HFFc6 (cell line): Measurements from ENCODE around the gene SIRPA. TPM values are rescaled to one million over a fixed set of nuclear protein-coding genes. Genes with fewer than 3 reads are reported as not detected.

Experiments
- DNase-seq: peaks from one replicate; pipeline ENCODE4 v3.0.0-alpha.2; 2018
- H3K27ac Mint-ChIP-seq: 2 replicates; pipeline ENCODE4 v1.8.0; 2020; ENCODE audit warnings: mild to moderate bottlenecking, mixed read lengths
- H3K27me3 Mint-ChIP-seq: 2 replicates; pipeline ENCODE4 v1.8.0; 2021; ENCODE audit warnings: mild to moderate bottlenecking, moderate library complexity, mixed read lengths; ENCODE audit not compliant: insufficient read depth
- H3K36me3 Mint-ChIP-seq: 2 replicates; pipeline ENCODE4 v1.8.0; 2021; ENCODE audit warnings: low read depth, mixed read lengths
- H3K4me1 Mint-ChIP-seq: 2 replicates; pipeline ENCODE4 v1.8.0; 2020; ENCODE audit warnings: low read depth, mixed read lengths
- H3K4me3 Mint-ChIP-seq: 2 replicates; pipeline ENCODE4 v1.8.0; 2020; ENCODE audit warnings: mild to moderate bottlenecking, moderate library complexity, mixed read lengths
- H3K9me3 Mint-ChIP-seq: 2 replicates; pipeline ENCODE4 v1.8.0; 2020; ENCODE audit warnings: mild to moderate bottlenecking, mixed read lengths
- CTCF ChIP-seq: fragments of 200-600 bp; sonication (generic); IDR thresholded peaks from 2 replicates; pipeline ENCODE4 v1.5.0; 2021; ENCODE audit warnings: antibody characterized with exemption, mild to moderate bottlenecking
- total RNA-seq, 6 experiments: library from RNA; stranded (reverse); fragmentation: NEBNext Ultra II Directional; extraction: Animal tissue kit (Norgen Biotek cat#: 25700); gene quantifications; 2 replicates in 1 of 6; 3 replicates in 5 of 6; pipeline ENCODE4 v1.2.3, GENCODE V29; 2021

SIRPA gene
- total RNA-seq, 6 experiments from 2014 or later, result 44.0 to 66.2 (median 47.5) TPM

GRCh38 chr20:1934156-1934555 is 38.9 kb downstream of the SIRPA start:
- H3K36me3 Mint-ChIP-seq, result peaks cover 24% of the 10 kb centered on the region

GRCh38 chr20:1934721-1935573 is 39.7 kb downstream of the SIRPA start:
- Mint-ChIP-seq H3K27me3 (peaks cover 1% of the 10 kb centered on the region; the same call in 1 of the 2 replicates), H3K36me3 (peaks cover 24% of the 10 kb centered on the region), H3K27ac (peak overlapping the region; percentile 53), H3K4me1 (peaks cover 34% of the 10 kb centered on the region), H3K4me3 (0 out of 2 replicates have a peak overlapping the region, but pooled peaks have one; percentile 32), H3K9me3 (no peaks in the 10 kb centered on the region)
- peak; percentile 57 for DNase-seq
- TF ChIP-seq CTCF, result no peak

More at GRCh38 chr20:1934156-1934555, 38.9 kb downstream of the SIRPA start:
- peaks cover 34% of the 10 kb centered on the region for H3K4me1 Mint-ChIP-seq
- H3K27ac Mint-ChIP-seq, result peak overlapping the region; percentile 53
- peak overlapping the region; percentile 32; the same call in 1 of the 2 replicates for H3K4me3 Mint-ChIP-seq
- no peaks in the 10 kb centered on the region for H3K27me3 Mint-ChIP-seq
- H3K9me3 Mint-ChIP-seq, result no peaks in the 10 kb centered on the region
- DNase-seq, result peak; percentile 46
- TF ChIP-seq CTCF, result no peak

DNA sequence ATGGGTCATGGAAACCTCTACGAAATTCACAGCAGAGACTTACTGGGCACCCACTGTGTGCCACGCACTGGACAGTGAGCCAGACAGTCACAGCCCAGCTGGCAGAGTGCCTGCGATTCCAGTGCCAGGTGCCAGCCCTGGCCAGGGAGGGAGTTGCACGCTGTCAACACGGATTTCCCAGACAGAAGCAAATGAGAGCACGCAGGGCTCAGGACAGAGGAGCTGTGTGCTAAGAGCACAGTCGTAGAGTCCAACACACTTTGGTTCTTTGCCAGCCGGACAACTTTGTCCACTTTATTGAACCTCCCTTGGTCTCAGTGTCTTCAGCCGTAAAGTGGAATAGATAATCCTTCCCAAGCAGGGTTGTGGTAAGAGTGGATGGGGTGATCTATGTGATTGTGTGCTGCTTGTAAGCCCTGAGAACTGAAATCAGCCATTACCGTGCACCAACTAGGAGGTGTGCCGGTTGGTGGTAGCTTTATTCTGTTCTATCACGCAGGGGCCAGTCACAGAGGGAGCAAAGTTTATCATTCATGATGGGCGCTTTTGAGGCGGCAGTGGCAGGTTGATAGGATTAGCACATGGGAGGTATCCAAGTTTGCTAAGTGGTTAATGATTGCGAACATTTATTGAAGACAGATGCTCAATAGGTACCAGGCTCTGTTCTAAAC is 40.6 kb downstream of the SIRPA start:
- H3K36me3 Mint-ChIP-seq, result peaks cover 24% of the 10 kb centered on the region
- no peak for DNase-seq
- H3K4me3 Mint-ChIP-seq, result no peak overlapping the region

GRCh38 chr20:1937316-1937976 is 42.2 kb downstream of the SIRPA start:
- H3K27ac Mint-ChIP-seq, result no peak overlapping the region
- H3K27me3 Mint-ChIP-seq, result peaks cover 9% of the 10 kb centered on the region
- H3K4me1 Mint-ChIP-seq, result peaks cover 35% of the 10 kb centered on the region
- no peak for TF ChIP-seq CTCF
- DNase-seq, result no peak
- H3K9me3 Mint-ChIP-seq, result no peaks in the 10 kb centered on the region
- no peak overlapping the region for H3K4me3 Mint-ChIP-seq
- H3K36me3 Mint-ChIP-seq, result peaks cover 24% of the 10 kb centered on the region

More for the DNA sequence above, 40.6 kb downstream of the SIRPA start:
- H3K27me3 Mint-ChIP-seq, result peaks cover 1% of the 10 kb centered on the region; the same call in 1 of the 2 replicates
- no peaks in the 10 kb centered on the region for H3K9me3 Mint-ChIP-seq
- TF ChIP-seq CTCF, result no peak
- no peak overlapping the region for H3K27ac Mint-ChIP-seq
- peaks cover 34% of the 10 kb centered on the region for H3K4me1 Mint-ChIP-seq

DNA sequence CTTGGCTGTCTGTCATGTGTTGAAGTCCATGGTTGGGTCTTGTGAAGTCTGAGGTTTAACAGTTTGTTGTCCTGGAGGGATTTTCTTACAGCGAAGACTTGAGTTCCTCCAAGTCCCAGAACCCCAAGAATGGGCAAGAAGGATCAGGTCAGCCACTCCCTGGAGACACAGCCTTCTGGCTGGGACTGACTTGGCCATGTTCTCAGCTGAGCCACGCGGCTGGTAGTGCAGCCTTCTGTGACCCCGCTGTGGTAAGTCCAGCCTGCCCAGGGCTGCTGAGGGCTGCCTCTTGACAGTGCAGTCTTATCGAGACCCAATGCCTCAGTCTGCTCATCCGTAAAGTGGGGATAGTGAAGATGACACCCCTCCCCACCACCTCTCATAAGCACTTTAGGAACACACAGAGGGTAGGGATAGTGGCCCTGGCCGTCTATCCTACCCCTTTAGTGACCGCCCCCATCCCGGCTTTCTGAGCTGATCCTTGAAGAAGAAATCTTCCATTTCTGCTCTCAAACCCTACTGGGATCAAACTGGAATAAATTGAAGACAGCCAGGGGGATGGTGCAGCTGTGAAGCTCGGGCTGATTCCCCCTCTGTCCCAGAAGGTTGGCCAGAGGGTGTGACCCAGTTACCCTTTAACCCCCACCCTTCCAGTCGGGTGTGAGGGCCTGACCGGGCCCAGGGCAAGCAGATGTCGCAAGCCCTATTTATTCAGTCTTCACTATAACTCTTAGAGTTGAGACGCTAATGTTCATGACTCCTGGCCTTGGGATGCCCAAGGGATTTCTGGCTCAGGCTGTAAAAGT is 43.5 kb downstream of the SIRPA start:
- Mint-ChIP-seq H3K27ac (no peak overlapping the region), H3K36me3 (peaks cover 24% of the 10 kb centered on the region), H3K4me3 (no peak overlapping the region), H3K27me3 (peaks cover 21% of the 10 kb centered on the region), H3K4me1 (peaks cover 23% of the 10 kb centered on the region), H3K9me3 (no peaks in the 10 kb centered on the region)
- TF ChIP-seq CTCF, result no peak
- DNase-seq, result no peak
